Ovary (tissue), 9 donors: ENCODE measurements around the gene HIRIP3. TPM values are rescaled to one million over a fixed set of nuclear protein-coding genes. Genes with fewer than 3 reads are reported as not detected.

Experiments
- DNase-seq, 5 donors: peaks; one replicate each; pipeline ENCODE4 v3.0.0-alpha.2; 2019 to 2020
- H3K27ac ChIP-seq, 2 donors: fragments of 200-600 bp; one replicate each; pipeline versions ENCODE4 v1.5.1 to v1.8.0; 2019 to 2022
- H3K27me3 ChIP-seq: fragments of 200-600 bp; one replicate; pipeline ENCODE4 v1.8.0; 2022
- H3K36me3 ChIP-seq: fragments of 200-600 bp; sonication (generic); one replicate; pipeline ENCODE4 v1.5.1; 2019
- H3K4me1 ChIP-seq: one replicate; pipeline ENCODE4 v1.8.1; 2013; ENCODE audit warnings: mild to moderate bottlenecking, moderate library complexity; ENCODE audit not compliant: insufficient read depth
- H3K4me3 ChIP-seq: fragments of 200-600 bp; sonication (generic); one replicate; pipeline ENCODE4 v1.5.1; 2017
- H3K9me3 ChIP-seq, 2 donors: fragments of 200-600 bp in 1 of 2; sonication (generic) in 1 of 2; one replicate each; pipeline versions ENCODE4 v1.5.1 to v1.8.1; 2013 to 2019; ENCODE audit warnings: mild to moderate bottlenecking in 1 of 2, moderate library complexity in 1 of 2
- EP300 ChIP-seq: sonication (generic); formaldehyde crosslinking; IDR thresholded peaks from one replicate; pipeline ENCODE4 v1.6.1; 2017; ENCODE audit warnings: antibody characterized with exemption
- POLR2A ChIP-seq: fragments of 450-650 bp; IDR thresholded peaks from one replicate; pipeline ENCODE4 v1.6.1; 2017; ENCODE audit warnings: antibody characterized with exemption, mild to moderate bottlenecking, moderate library complexity
- WGBS, 3 donors: extraction: QIAGEN DNeasy Blood & Tissue Kit in 1 of 3; methylation state at CpG; one replicate each; pipeline versions ENCODE4 v1.1.5 to v1.1.7; 2013 to 2017; 5-methylcytosine and 5-hydroxymethylcytosine counted together
- intact Hi-C, 4 donors: fragments of 100-400 bp; cut with DNase I; formaldehyde crosslinking; loops; one replicate each; pipeline versions ENCODE4 v1.11.0 to v1.15.1; 2022 to 2023
- polyA plus RNA-seq, 2 donors: library from polyadenylated mRNA; stranded (reverse); fragments of 200-250 nt in 1 of 2; fragments of 350-450 nt in 1 of 2; fragmentation: Illumina TruSeq in 1 of 2; extraction: RNeasy Lipid Tissue Mini Kit (QIAGEN cat#74804) in 1 of 2; gene quantifications; one replicate each; pipeline ENCODE4 v1.2.3, GENCODE V29; 2013 to 2014
- total RNA-seq, 7 donors: library from RNA; depleted of rRNA in 2 of 7; stranded (reverse); fragments of >200 nt in 2 of 7; fragmentation: NEBNext Ultra II Directional in 3 of 7; extraction: Animal tissue kit (Norgen Biotek cat#: 25700) in 3 of 7; gene quantifications; one replicate each; pipeline versions ENCODE4 v1.1.0 to v1.2.4, GENCODE V29; 2016 to 2023
- TF ChIP-seq, protein P1 (sequence below), 3 donors: fragments of 450-650 bp in 2 of 3; fragments of 200-600 bp in 1 of 3; IDR thresholded peaks; one replicate each; pipeline versions ENCODE4 v1.5.1 to v1.8.0; 2016 to 2022; ENCODE audit warnings: antibody characterized with exemption in 3 of 3, mild to moderate bottlenecking in 1 of 3
- donor health status: DM: no; HTN: no; CAD: no; lungs with moderate emphysema.
- donor health status: DM: no; HTN: no; CAD: no.
- donor health status: Bipolar disorder and iron deficiency.
- donor health status: DM: yes; HTN: yes; CAD: no.
- donor health status: DM: no; HTN: no; CAD: no.
- donor health status: DM: yes; HTN: yes; CAD: no.

HIRIP3 gene
- total and polyA plus RNA-seq, 9 donors, result 11.8 to 22.7 (median 17.1) TPM

- no peak for TF ChIP-seq POLR2A
- H3K36me3 ChIP-seq, result no peaks in the 10 kb centered on the region
- no peaks in the 10 kb centered on the region for H3K9me3 ChIP-seq
- intact Hi-C loops, result loop anchor here in 2 of 4 donors (5.0 to 10.0 kb wide), 2 partner anchors 45 to 127 kb away; no protein-coding TSS in a partner anchor
- no peak for DNase-seq
- H3K27ac ChIP-seq, result no peak overlapping the region
- H3K4me3 ChIP-seq, result no peak overlapping the region
- H3K4me1 ChIP-seq, result no peaks in the 10 kb centered on the region
- WGBS, 3 donors, result 56 to 58% (median 58%) methylated on average over 30 to 31 of the region's 31 CpGs
- H3K27me3 ChIP-seq, result no peaks in the 10 kb centered on the region
Observed at GRCh38 chr16:30011714-30012504, 16.5 kb upstream of the HIRIP3 start.

- DNase-seq, result peak in 1 of 5 donors; percentile 57
- intact Hi-C loops, result loop anchor here in 2 of 4 donors (5.0 to 10.0 kb wide), 2 partner anchors 44 to 126 kb away; no protein-coding TSS in a partner anchor
- TF ChIP-seq EP300 (no peak), POLR2A (no peak)
- TF ChIP-seq, protein P1, sequence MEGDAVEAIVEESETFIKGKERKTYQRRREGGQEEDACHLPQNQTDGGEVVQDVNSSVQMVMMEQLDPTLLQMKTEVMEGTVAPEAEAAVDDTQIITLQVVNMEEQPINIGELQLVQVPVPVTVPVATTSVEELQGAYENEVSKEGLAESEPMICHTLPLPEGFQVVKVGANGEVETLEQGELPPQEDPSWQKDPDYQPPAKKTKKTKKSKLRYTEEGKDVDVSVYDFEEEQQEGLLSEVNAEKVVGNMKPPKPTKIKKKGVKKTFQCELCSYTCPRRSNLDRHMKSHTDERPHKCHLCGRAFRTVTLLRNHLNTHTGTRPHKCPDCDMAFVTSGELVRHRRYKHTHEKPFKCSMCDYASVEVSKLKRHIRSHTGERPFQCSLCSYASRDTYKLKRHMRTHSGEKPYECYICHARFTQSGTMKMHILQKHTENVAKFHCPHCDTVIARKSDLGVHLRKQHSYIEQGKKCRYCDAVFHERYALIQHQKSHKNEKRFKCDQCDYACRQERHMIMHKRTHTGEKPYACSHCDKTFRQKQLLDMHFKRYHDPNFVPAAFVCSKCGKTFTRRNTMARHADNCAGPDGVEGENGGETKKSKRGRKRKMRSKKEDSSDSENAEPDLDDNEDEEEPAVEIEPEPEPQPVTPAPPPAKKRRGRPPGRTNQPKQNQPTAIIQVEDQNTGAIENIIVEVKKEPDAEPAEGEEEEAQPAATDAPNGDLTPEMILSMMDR (IDR thresholded peaks at IDR 0.05), result no peak
Observed at GRCh38 chr16:30010844-30011713, 15.7 kb upstream of the HIRIP3 start, which contains the start of gene DOC2A. DOC2A (minus strand) TSS chr16:30011027; CDS start chr16:30010222, 805 bp downstream.

GRCh38 chr16:30009990-30010843 lies 14.8 kb upstream of the HIRIP3 start:
- H3K27ac ChIP-seq, result no peak overlapping the region
- DNase-seq, result no peak
- H3K4me1 ChIP-seq, result peaks cover 2% of the 10 kb centered on the region
- no peaks in the 10 kb centered on the region for H3K36me3 ChIP-seq
- no peaks in the 10 kb centered on the region for H3K27me3 ChIP-seq
- no peaks in the 10 kb centered on the region for H3K9me3 ChIP-seq
- intact Hi-C loops, result loop anchor here in 3 of 4 donors (5.0 to 10.0 kb wide), 7 partner anchors 43 to 205 kb away; partner anchors contain the start of genes MAZ (in 2 of the 3), CDIPT (in 1 of the 3), KCTD13 (in 1 of the 3) and PRRT2 (in 1 of the 3)
- TF ChIP-seq, protein P1 (IDR thresholded peaks at IDR 0.05), result no peak
- TF ChIP-seq EP300, result no peak
- TF ChIP-seq POLR2A, result no peak
- WGBS, 3 donors, result 11 to 19% (median 17%) methylated on average over 27 to 34 of the region's 34 CpGs
- peak overlapping the region; percentile 29 for H3K4me3 ChIP-seq

More at GRCh38 chr16:30010844-30011713, 15.7 kb upstream of the HIRIP3 start, which contains the start of gene DOC2A:
- Histone ChIP-seq H3K4me3 (peak within 1 kb of the TSS; percentile 29), H3K4me1 (no peaks in the 10 kb centered on the region), H3K9me3 (no peaks in the 10 kb centered on the region), H3K27me3 (no peaks in the 10 kb centered on the region), H3K36me3 (no peaks in the 10 kb centered on the region), H3K27ac (no peak within 1 kb of the TSS)
- WGBS, 3 donors, result 0 to 2% (median 1%) methylated on average over 11 to 99 of the region's 99 CpGs

DNA sequence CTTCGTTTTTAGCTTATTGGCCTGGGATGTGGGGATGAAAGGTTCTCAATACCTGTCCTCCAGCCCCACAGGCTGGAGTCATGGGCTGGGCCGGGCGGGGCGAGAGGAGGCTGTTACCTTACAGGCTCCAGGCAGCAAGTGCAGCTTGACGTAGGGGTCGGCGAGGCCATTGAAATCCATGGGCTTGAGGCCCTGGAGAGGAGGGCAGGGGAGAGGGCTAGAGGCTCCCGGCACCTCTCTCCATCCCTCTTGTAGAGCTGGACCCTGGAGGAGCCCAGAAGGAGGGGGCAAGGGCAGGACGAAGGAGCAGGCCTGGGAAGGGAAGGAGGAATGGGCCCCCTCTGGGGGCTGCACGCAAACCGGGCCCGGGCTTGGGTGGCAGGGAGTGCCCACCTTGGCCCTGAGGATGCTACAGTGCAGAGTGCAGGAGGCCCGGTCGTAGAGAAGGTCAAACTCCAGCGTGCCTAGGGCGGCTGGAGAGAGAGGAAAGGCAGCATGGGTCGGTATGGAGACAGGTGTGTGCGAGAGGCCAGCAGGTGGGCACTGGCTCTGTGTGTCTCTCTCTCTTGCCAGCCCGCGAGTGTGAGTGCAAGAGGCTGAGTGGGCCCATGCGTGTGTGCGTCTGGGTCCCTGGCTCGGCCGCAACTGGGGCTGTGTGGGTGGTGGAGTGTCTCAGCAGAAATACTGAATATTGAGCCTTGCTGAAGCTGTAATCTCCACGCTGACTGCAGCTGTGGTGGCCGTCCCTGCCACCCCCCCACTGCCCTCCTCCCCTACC lies 13.9 kb upstream of the HIRIP3 start:
- H3K4me1 ChIP-seq, result peaks cover 2% of the 10 kb centered on the region
- TF ChIP-seq, protein P1 (IDR thresholded peaks at IDR 0.05), result no peak
- TF ChIP-seq EP300, result no peak
- TF ChIP-seq POLR2A, result no peak
- H3K36me3 ChIP-seq, result no peaks in the 10 kb centered on the region
- no peak for DNase-seq
- H3K9me3 ChIP-seq, result no peaks in the 10 kb centered on the region
- intact Hi-C loops, result loop anchor here in 3 of 4 donors (5.0 to 10.0 kb wide), 5 partner anchors 84 to 204 kb away; partner anchors contain the start of genes MAZ (in 2 of the 3), CDIPT (in 1 of the 3), KCTD13 (in 1 of the 3) and PRRT2 (in 1 of the 3)
- H3K27me3 ChIP-seq, result no peaks in the 10 kb centered on the region
- 62 to 63% (median 63%) methylated on average over 26 of the region's 26 CpGs for WGBS, 3 donors
- no peak overlapping the region for H3K4me3 ChIP-seq
- H3K27ac ChIP-seq, result no peak overlapping the region
